ENCODE measurements around the gene SACS. TPM values are rescaled to one million over a fixed set of nuclear protein-coding genes. Genes with fewer than 3 reads are reported as not detected.

The SACS gene
- total RNA-seq, 1 experiment from 2014 or later, result 53.0 TPM

DNA sequence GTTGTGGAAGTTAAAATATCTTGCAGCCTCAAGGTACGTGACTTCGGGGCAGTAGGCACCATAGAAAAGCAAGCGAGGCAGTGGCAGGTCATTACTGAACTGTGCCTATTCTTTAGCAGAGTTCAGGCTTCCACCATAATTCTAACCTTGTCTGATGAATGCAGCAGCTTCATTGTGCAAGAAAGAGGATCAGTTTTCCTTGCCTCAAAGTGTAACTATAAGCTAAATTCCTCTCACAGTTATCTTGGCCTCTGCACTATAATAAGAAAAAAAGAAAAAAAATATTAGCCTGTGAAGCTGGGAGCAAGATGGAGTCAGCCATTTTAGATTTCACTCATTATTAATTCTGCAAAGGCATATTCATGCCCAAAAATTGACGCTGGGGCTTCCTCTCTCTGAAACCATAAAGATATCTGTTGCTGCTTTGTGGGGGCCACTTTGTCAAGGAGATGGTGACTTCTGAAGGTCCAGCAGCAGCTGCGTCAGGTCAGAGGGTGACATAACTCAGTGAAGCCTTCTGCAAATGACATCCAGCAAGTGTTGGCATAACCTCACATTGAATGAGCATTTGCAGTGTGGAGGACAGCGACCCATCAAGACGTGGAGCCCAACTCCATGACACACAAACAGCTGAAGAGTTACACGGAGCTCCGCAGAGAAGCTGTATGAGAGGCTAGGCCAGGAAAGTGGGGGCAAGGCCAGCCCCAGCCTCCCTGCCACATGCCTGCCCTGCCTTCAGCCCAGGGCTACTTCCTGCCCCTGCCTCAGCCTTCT lies 23.1 kb upstream of the SACS start:
- H4K91ac ChIP-seq (ENCODE audit: insufficient read length, low read depth, low read length), result no peak overlapping the region
- no peak overlapping the region for H3K56ac ChIP-seq (ENCODE audit: insufficient read length, low read depth, low read length)
- H3K23me2 ChIP-seq (ENCODE audit: insufficient read length, low read depth, low read length, poor library complexity, severe bottlenecking), result peaks cover under 1% of the 10 kb centered on the region
- H3K27ac ChIP-seq (ENCODE audit: insufficient read length, low read depth, low read length), result no peak overlapping the region
- H3K9ac ChIP-seq (ENCODE audit: extremely low read depth, insufficient read length, low read length), result no peak overlapping the region
- H4K5ac ChIP-seq (ENCODE audit: insufficient read length, low read depth, low read length), result no peak overlapping the region
- H3K79me1 ChIP-seq (ENCODE audit: insufficient read depth, low read depth, low read length, poor library complexity, severe bottlenecking), result no peaks in the 10 kb centered on the region
- no peak for DNase-seq
- no peaks in the 10 kb centered on the region for H4K20me1 ChIP-seq (ENCODE audit: control insufficient read depth, insufficient read depth, insufficient read length)
- TF ChIP-seq, protein P1, sequence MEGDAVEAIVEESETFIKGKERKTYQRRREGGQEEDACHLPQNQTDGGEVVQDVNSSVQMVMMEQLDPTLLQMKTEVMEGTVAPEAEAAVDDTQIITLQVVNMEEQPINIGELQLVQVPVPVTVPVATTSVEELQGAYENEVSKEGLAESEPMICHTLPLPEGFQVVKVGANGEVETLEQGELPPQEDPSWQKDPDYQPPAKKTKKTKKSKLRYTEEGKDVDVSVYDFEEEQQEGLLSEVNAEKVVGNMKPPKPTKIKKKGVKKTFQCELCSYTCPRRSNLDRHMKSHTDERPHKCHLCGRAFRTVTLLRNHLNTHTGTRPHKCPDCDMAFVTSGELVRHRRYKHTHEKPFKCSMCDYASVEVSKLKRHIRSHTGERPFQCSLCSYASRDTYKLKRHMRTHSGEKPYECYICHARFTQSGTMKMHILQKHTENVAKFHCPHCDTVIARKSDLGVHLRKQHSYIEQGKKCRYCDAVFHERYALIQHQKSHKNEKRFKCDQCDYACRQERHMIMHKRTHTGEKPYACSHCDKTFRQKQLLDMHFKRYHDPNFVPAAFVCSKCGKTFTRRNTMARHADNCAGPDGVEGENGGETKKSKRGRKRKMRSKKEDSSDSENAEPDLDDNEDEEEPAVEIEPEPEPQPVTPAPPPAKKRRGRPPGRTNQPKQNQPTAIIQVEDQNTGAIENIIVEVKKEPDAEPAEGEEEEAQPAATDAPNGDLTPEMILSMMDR (conservative IDR thresholded peaks at IDR 0.05), result no peak
- no peak overlapping the region for H3K14ac ChIP-seq (ENCODE audit: insufficient read depth, low read length)
- no peak overlapping the region for H4K8ac ChIP-seq (replicated peaks; ENCODE audit: insufficient read length, low read depth, low read length)
- Mint-ChIP-seq H3K4me1 (peaks cover 18 to 26% of the 10 kb centered on the region in 2 experiments), H3K36me3 (ENCODE audit: insufficient read depth in 1 of 3, low read depth in 3 of 3) (no peaks in the 10 kb centered on the region; a peak in 1 of 7 replicates), H3K9me3 (peaks cover 0 to 4% of the 10 kb centered on the region in 2 experiments; a peak in 2 of 5 replicates), H3K27me3 (ENCODE audit: low read depth) (peaks cover 1% of the 10 kb centered on the region; the same call in 1 of the 2 replicates), H3K4me3 (no peak overlapping the region), H3K27ac (peak overlapping the region in 1 of 3 experiments; percentile 55; a peak in 1 of 7 replicates)
- no peak overlapping the region for H3K23ac ChIP-seq (ENCODE audit: insufficient read length, low read depth, low read length)
- no peak overlapping the region for H2BK5ac ChIP-seq (ENCODE audit: insufficient read length, low read length)
- H2BK15ac ChIP-seq (ENCODE audit: low read depth, low read length), result no peak overlapping the region
- H3K27me3 ChIP-seq (ENCODE audit: insufficient read depth, low read length), result no peaks in the 10 kb centered on the region
- H2AFZ ChIP-seq (ENCODE audit: low read length), result no peak overlapping the region
- H3K9me3 ChIP-seq (ENCODE audit: control insufficient read depth, low read depth, low read length), result no peaks in the 10 kb centered on the region
- H3K4me2 ChIP-seq (ENCODE audit: insufficient read depth, insufficient read length, low read length), result no peak overlapping the region
- no peak overlapping the region for H3K4ac ChIP-seq (ENCODE audit: low read depth, low read length)
- H2AK5ac ChIP-seq (ENCODE audit: insufficient read length, low read length), result no peak overlapping the region
- H3K4me1 ChIP-seq (ENCODE audit: insufficient read depth, low read length), result peaks cover 4% of the 10 kb centered on the region; the same call in 1 of the 2 replicates
- no peak overlapping the region for H3T11ph ChIP-seq (ENCODE audit: low read length)
- H3K18ac ChIP-seq (ENCODE audit: insufficient read length, low read depth, low read length), result no peak overlapping the region
- H2BK20ac ChIP-seq (ENCODE audit: low read depth, low read length, poor library complexity, severe bottlenecking), result no peak overlapping the region
- WGBS (ENCODE audit: extremely low coverage, insufficient read length, low lambda C conversion rate), result no CpG with 5 or more reads among the region's 9 CpGs
- H2BK120ac ChIP-seq (ENCODE audit: low read depth, low read length, poor library complexity, severe bottlenecking), result no peak overlapping the region
- H2BK12ac ChIP-seq (ENCODE audit: insufficient read length, low read depth, low read length), result no peak overlapping the region
- no peaks in the 10 kb centered on the region for H3K79me2 ChIP-seq (ENCODE audit: insufficient read depth, low read length)
